B cell (primary cell): Measurements from ENCODE around the gene TATDN2.

Experiments
- EZH2 ChIP-seq: IDR thresholded peaks from 2 replicates; pipeline ENCODE4 v1.6.1; 2012; ENCODE audit warnings: borderline replicate concordance, low read depth, mild to moderate bottlenecking, moderate library complexity, low read length; ENCODE audit not compliant: insufficient read depth, poor library complexity, severe bottlenecking
- TF ChIP-seq, protein P1 (sequence below): fragments of 200-600 bp; IDR thresholded peaks from one replicate; pipeline ENCODE4 v1.8.0; 2022; ENCODE audit warnings: antibody characterized with exemption, mild to moderate bottlenecking

DNA sequence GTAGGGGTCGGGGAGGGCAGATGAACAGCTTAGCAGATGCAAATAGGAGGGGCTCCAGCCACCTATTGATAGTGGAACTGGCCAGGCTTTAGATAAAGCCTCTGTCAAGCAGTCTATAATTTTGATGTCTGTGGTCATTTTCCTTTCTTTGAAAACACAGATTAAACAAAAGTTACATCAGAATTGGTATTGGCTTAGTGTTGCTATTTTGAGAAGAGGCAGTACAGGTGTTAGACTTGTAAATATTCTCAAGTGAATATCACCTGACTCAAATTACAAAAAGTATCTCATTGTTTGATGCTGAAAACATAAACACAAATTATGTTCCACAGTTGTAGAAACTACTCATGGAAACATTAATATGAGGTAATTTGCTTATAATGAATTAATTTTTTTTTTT lies 26.3 kb downstream of the TATDN2 start:
- TF ChIP-seq, protein P1, sequence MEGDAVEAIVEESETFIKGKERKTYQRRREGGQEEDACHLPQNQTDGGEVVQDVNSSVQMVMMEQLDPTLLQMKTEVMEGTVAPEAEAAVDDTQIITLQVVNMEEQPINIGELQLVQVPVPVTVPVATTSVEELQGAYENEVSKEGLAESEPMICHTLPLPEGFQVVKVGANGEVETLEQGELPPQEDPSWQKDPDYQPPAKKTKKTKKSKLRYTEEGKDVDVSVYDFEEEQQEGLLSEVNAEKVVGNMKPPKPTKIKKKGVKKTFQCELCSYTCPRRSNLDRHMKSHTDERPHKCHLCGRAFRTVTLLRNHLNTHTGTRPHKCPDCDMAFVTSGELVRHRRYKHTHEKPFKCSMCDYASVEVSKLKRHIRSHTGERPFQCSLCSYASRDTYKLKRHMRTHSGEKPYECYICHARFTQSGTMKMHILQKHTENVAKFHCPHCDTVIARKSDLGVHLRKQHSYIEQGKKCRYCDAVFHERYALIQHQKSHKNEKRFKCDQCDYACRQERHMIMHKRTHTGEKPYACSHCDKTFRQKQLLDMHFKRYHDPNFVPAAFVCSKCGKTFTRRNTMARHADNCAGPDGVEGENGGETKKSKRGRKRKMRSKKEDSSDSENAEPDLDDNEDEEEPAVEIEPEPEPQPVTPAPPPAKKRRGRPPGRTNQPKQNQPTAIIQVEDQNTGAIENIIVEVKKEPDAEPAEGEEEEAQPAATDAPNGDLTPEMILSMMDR: no peak
- TF ChIP-seq EZH2: no peak
